Kidney epithelial cell (primary cell): ENCODE measurements around the gene RAD21L1. TPM values are rescaled to one million over a fixed set of nuclear protein-coding genes. Genes with fewer than 3 reads are reported as not detected.

ENCODE experiments used
- DNase-seq: peaks from one replicate; pipeline ENCODE4 v3.0.0-alpha.2; 2010; ENCODE audit warnings: low read depth
- H3K27me3 ChIP-seq: 2 replicates; pipeline ENCODE4 v1.6.0; 2011; ENCODE audit warnings: low read length; ENCODE audit not compliant: control insufficient read depth, insufficient read depth
- H3K36me3 ChIP-seq: 2 replicates; pipeline ENCODE4 v1.5.1; 2011; ENCODE audit warnings: low read length; ENCODE audit not compliant: control insufficient read depth, insufficient read depth
- H3K4me3 ChIP-seq: 2 replicates; pipeline ENCODE4 v1.5.1; 2011; ENCODE audit warnings: low read depth, mild to moderate bottlenecking, control low read depth, low read length
- CTCF ChIP-seq: IDR thresholded peaks from 2 replicates; pipeline ENCODE4 v1.5.1; 2011; ENCODE audit warnings: mild to moderate bottlenecking, moderate library complexity, low read length, control low read depth, inconsistent platforms; ENCODE audit not compliant: insufficient read depth, poor library complexity, severe bottlenecking
- total RNA-seq: library from RNA; depleted of rRNA; stranded (reverse); fragments of >200 nt; gene quantifications from 2 replicates; pipeline ENCODE4 v1.2.3, GENCODE V29; 2015

Gene RAD21L1
- total RNA-seq, 1 donor from 2014 or later = not detected

GRCh38 chr20:1225263-1225782, 521 bp upstream of the RAD21L1 start:
- no peak for DNase-seq
- H3K27me3 ChIP-seq = no peaks in the 10 kb centered on the region

DNA sequence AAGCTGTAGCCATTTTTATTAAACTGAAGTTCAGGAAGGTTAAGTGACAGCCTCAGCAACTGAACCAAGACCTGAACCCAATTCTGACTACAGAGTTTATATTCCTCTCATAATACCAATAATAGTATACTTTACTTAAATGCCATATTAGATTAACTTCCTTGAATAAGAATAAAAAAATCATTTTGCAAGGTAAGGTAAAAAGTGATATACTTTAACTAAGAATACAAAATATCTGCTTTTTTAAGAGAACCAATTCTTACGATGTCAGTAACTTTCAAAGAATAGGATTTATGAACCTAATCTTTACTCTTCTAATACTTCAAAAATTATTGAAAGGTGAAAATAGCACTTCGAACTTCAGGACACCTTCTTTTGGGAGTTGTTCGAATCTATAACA, 3.7 kb downstream of the RAD21L1 start:
- Histone ChIP-seq H3K27me3 (no peaks in the 10 kb centered on the region), H3K36me3 (no peaks in the 10 kb centered on the region), H3K4me3 (no peak overlapping the region)
- DNase-seq = no peak
- no peak for TF ChIP-seq CTCF

More at GRCh38 chr20:1225263-1225782, 521 bp upstream of the RAD21L1 start:
- no peak for TF ChIP-seq CTCF
- Histone ChIP-seq H3K36me3 (no peaks in the 10 kb centered on the region), H3K4me3 (peak overlapping the region; percentile 52)

GRCh38 chr20:1232286-1233111, 6.7 kb downstream of the RAD21L1 start:
- no peak for TF ChIP-seq CTCF
- H3K27me3 ChIP-seq = no peaks in the 10 kb centered on the region
- H3K36me3 ChIP-seq = no peaks in the 10 kb centered on the region
- no peak overlapping the region for H3K4me3 ChIP-seq
- no peak for DNase-seq

DNA sequence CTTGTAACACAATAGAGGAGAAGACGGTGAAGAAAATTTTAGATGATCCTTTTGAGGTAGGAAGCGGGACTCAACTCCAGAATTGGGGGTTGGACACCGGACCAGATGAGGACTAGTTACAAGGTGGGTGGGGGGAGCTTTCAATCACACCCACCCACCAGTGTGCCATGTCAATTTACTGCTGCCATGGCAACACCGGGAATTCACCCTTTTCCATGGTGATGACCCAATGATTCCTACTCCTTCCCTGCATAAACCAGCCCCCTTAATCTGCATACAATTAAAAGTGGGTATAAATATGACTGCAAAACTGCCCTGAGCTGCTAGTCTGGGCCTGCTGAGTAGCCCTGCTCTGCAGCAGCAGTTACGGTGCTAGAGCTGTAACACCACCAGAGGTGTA, 14.7 kb downstream of the RAD21L1 start:
- no peaks in the 10 kb centered on the region for H3K27me3 ChIP-seq

GRCh38 chr20:1241456-1241855, 15.6 kb downstream of the RAD21L1 start:
- no peaks in the 10 kb centered on the region for H3K27me3 ChIP-seq
- no peak overlapping the region for H3K4me3 ChIP-seq
- no peak for TF ChIP-seq CTCF
- H3K36me3 ChIP-seq = no peaks in the 10 kb centered on the region
- no peak for DNase-seq

More for the DNA sequence above, 14.7 kb downstream of the RAD21L1 start:
- Histone ChIP-seq H3K4me3 (no peak overlapping the region), H3K36me3 (no peaks in the 10 kb centered on the region)
- no peak for TF ChIP-seq CTCF
- DNase-seq = no peak
